Breast epithelium (tissue), 4 donors: ENCODE measurements around the gene SVEP1. TPM values are rescaled to one million over a fixed set of nuclear protein-coding genes. Genes with fewer than 3 reads are reported as not detected.
"Not testable (repeated sequence)": the region's sequence is repeated elsewhere in the genome, so short reads cannot be mapped to it uniquely, and the experiment has no call there.

Experiments used
- DNase-seq, 2 donors: peaks; one replicate each; pipeline ENCODE4 v3.0.0-alpha.2; 2019; ENCODE audit warnings: low spot score in 2 of 2
- H3K27ac ChIP-seq, 2 donors: fragments of 200-600 bp; sonication (generic) in 1 of 2; one replicate each; pipeline ENCODE4 v1.5.1; 2016 to 2019; ENCODE audit warnings: mild to moderate bottlenecking in 1 of 2
- H3K27me3 ChIP-seq, 2 donors: fragments of 200-600 bp; sonication (generic) in 1 of 2; one replicate each; pipeline versions ENCODE4 v1.5.1 to v1.6.0; 2017 to 2019; ENCODE audit warnings: control low read depth in 1 of 2, mild to moderate bottlenecking in 1 of 2
- H3K36me3 ChIP-seq: fragments of 200-600 bp; one replicate; pipeline ENCODE4 v1.5.1; 2019
- H3K4me1 ChIP-seq, 2 donors: fragments of 200-600 bp; sonication (generic); one replicate each; pipeline ENCODE4 v1.5.1; 2016 to 2019; ENCODE audit warnings: control low read depth in 1 of 2
- H3K4me3 ChIP-seq, 3 donors: fragments of 200-600 bp; sonication (generic); 1 replicate in 2 of 3; 2 replicates in 1 of 3; pipeline ENCODE4 v1.5.1; 2016 to 2019; ENCODE audit warnings: mild to moderate bottlenecking in 3 of 3, moderate library complexity in 2 of 3
- H3K9me3 ChIP-seq, 2 donors: fragments of 200-600 bp; sonication (generic) in 1 of 2; one replicate each; pipeline ENCODE4 v1.5.1; 2016 to 2019; ENCODE audit warnings: control low read depth in 1 of 2
- CTCF ChIP-seq, 3 donors: fragments of 450-650 bp; IDR thresholded peaks; one replicate each; pipeline ENCODE4 v1.5.1; 2016 to 2017; ENCODE audit warnings: antibody characterized with exemption in 3 of 3, mild to moderate bottlenecking in 3 of 3, moderate library complexity in 3 of 3
- POLR2A ChIP-seq: fragments of 450-650 bp; IDR thresholded peaks from one replicate; pipeline ENCODE4 v1.6.1; 2016; ENCODE audit warnings: antibody characterized with exemption, mild to moderate bottlenecking, moderate library complexity
- POLR2AphosphoS5 ChIP-seq, 3 donors: sonication (generic); formaldehyde crosslinking; IDR thresholded peaks; one replicate each; pipeline ENCODE4 v1.6.1; 2017; ENCODE audit warnings: antibody characterized with exemption in 3 of 3
- intact Hi-C: fragments of 100-400 bp; cut with DNase I; formaldehyde crosslinking; loops from one replicate; pipeline ENCODE4 v1.15.1; 2023; ENCODE audit warnings: low total_unique reads
- total RNA-seq, 3 donors: library from RNA; depleted of rRNA; stranded (reverse); fragments of >200 nt; gene quantifications; one replicate each; pipeline ENCODE4 v1.1.0, GENCODE V29; 2016

Gene SVEP1
- total RNA-seq, 3 donors from 2014 or later = 54.6 to 158 (median 99.0) TPM

GRCh38 chr9:110410961-110411360 lies 168.6 kb downstream of the SVEP1 start:
- Histone ChIP-seq H3K27ac (no peak overlapping the region), H3K27me3 (no peaks in the 10 kb centered on the region), H3K4me1 (no peaks in the 10 kb centered on the region), H3K36me3 (no peaks in the 10 kb centered on the region), H3K4me3 (no peak overlapping the region), H3K9me3 (no peaks in the 10 kb centered on the region)
- no peak for DNase-seq
- TF ChIP-seq CTCF (IDR thresholded peaks at IDR 0.05) (no peak), POLR2A (no peak), POLR2AphosphoS5 (IDR thresholded peaks at IDR 0.05) (no peak)
- intact Hi-C loops = loop anchor here (5.0 kb wide), 1 partner anchor 621 kb away; no protein-coding TSS in a partner anchor

- H3K4me3 ChIP-seq = no peak overlapping the region
- H3K36me3 ChIP-seq = no peaks in the 10 kb centered on the region
- TF ChIP-seq POLR2A (no peak), CTCF (IDR thresholded peaks at IDR 0.05) (no peak), POLR2AphosphoS5 (IDR thresholded peaks at IDR 0.05) (no peak)
- DNase-seq = no peak
- intact Hi-C loops = no loop called here
- H3K27ac ChIP-seq = no peak overlapping the region
- no peaks in the 10 kb centered on the region for H3K4me1 ChIP-seq
- H3K27me3 ChIP-seq = no peaks in the 10 kb centered on the region
- no peaks in the 10 kb centered on the region for H3K9me3 ChIP-seq
Observed at GRCh38 chr9:110408598-110408997, 170.9 kb downstream of the SVEP1 start.

- DNase-seq = no peak
- intact Hi-C loops = no loop called here
- TF ChIP-seq CTCF (IDR thresholded peaks at IDR 0.05) = no peak
- TF ChIP-seq POLR2AphosphoS5 (IDR thresholded peaks at IDR 0.05) = no peak
- no peak for TF ChIP-seq POLR2A
Observed at GRCh38 chr9:110405858-110406443, 173.6 kb downstream of the SVEP1 start.

GRCh38 chr9:110404473-110404872 lies 175.1 kb downstream of the SVEP1 start:
- Histone ChIP-seq H3K4me1 (no peaks in the 10 kb centered on the region), H3K27ac (no peak overlapping the region), H3K27me3 (no peaks in the 10 kb centered on the region), H3K9me3 (no peaks in the 10 kb centered on the region), H3K4me3 (no peak overlapping the region), H3K36me3 (no peaks in the 10 kb centered on the region)
- DNase-seq = no peak
- intact Hi-C loops = no loop called here
- TF ChIP-seq POLR2AphosphoS5 (IDR thresholded peaks at IDR 0.05) (no peak), CTCF (IDR thresholded peaks at IDR 0.05) (no peak)

More at GRCh38 chr9:110405858-110406443, 173.6 kb downstream of the SVEP1 start:
- Histone ChIP-seq H3K27ac (no peak overlapping the region), H3K4me1 (no peaks in the 10 kb centered on the region), H3K36me3 (no peaks in the 10 kb centered on the region), H3K4me3 (no peak overlapping the region), H3K9me3 (no peaks in the 10 kb centered on the region), H3K27me3 (no peaks in the 10 kb centered on the region)

GRCh38 chr9:110399983-110400382 lies 179.6 kb downstream of the SVEP1 start:
- TF ChIP-seq POLR2AphosphoS5 (IDR thresholded peaks at IDR 0.05) (no peak), CTCF (IDR thresholded peaks at IDR 0.05) (no peak), POLR2A (no peak)

GRCh38 chr9:110398992-110399391 lies 180.5 kb downstream of the SVEP1 start:
- H3K4me1 ChIP-seq, H3K27ac ChIP-seq, H3K9me3 ChIP-seq, H3K27me3 ChIP-seq, H3K36me3 ChIP-seq, DNase-seq, H3K4me3 ChIP-seq, intact Hi-C loops: not testable (repeated sequence)

More at GRCh38 chr9:110399983-110400382, 179.6 kb downstream of the SVEP1 start:
- no peaks in the 10 kb centered on the region for H3K27me3 ChIP-seq
- intact Hi-C loops = no loop called here
- no peaks in the 10 kb centered on the region for H3K4me1 ChIP-seq
- H3K4me3 ChIP-seq = no peak overlapping the region
- H3K36me3 ChIP-seq = no peaks in the 10 kb centered on the region
- H3K9me3 ChIP-seq = no peaks in the 10 kb centered on the region
- H3K27ac ChIP-seq = no peak overlapping the region
- no peak for DNase-seq
